Glutamatergic neuron (in vitro differentiated cells): ENCODE measurements around the gene CTNNA2. TPM values are rescaled to one million over a fixed set of nuclear protein-coding genes. Genes with fewer than 3 reads are reported as not detected.

Experiments
- DNase-seq: peaks from one replicate; pipeline ENCODE4 v3.0.0; 2022
- H3K27ac Mint-ChIP-seq: one replicate; pipeline ENCODE4 v1.8.0; 2020; ENCODE audit warnings: mild to moderate bottlenecking, mixed read lengths, inconsistent platforms; ENCODE audit not compliant: unreplicated experiment
- H3K27me3 Mint-ChIP-seq: one replicate; pipeline ENCODE4 v1.8.0; 2020; ENCODE audit warnings: mild to moderate bottlenecking, moderate library complexity, mixed read lengths, inconsistent platforms; ENCODE audit not compliant: unreplicated experiment
- H3K36me3 Mint-ChIP-seq: one replicate; pipeline ENCODE4 v1.8.0; 2020; ENCODE audit warnings: mild to moderate bottlenecking, mixed read lengths, inconsistent platforms; ENCODE audit not compliant: unreplicated experiment
- H3K4me1 Mint-ChIP-seq: one replicate; pipeline ENCODE4 v1.8.0; 2020; ENCODE audit warnings: mild to moderate bottlenecking, low read depth, mixed read lengths, inconsistent platforms; ENCODE audit not compliant: unreplicated experiment
- H3K4me3 Mint-ChIP-seq: one replicate; pipeline ENCODE4 v1.8.0; 2020; ENCODE audit warnings: mild to moderate bottlenecking, mixed read lengths, inconsistent platforms; ENCODE audit not compliant: unreplicated experiment
- H3K9me3 Mint-ChIP-seq: one replicate; pipeline ENCODE4 v1.8.0; 2020; ENCODE audit warnings: mild to moderate bottlenecking, moderate library complexity, mixed read lengths, inconsistent platforms; ENCODE audit not compliant: unreplicated experiment
- CTCF ChIP-seq: fragments of 200-600 bp; sonication (generic); IDR thresholded peaks from one replicate; pipeline ENCODE4 v1.5.0; 2021; ENCODE audit not compliant: partially characterized antibody, unreplicated experiment
- total RNA-seq: library from RNA; stranded (reverse); fragmentation: NEBNext Ultra II Directional; extraction: Animal tissue kit (Norgen Biotek cat#: 25700); gene quantifications from one replicate; pipeline ENCODE4 v1.2.1, GENCODE V29; 2021; ENCODE audit not compliant: unreplicated experiment

Gene CTNNA2
- total RNA-seq, 1 donor from 2014 or later = 76.2 TPM

- TF ChIP-seq CTCF = no peak
- H3K27me3 Mint-ChIP-seq = no peaks in the 10 kb centered on the region
- DNase-seq = no peak
- peaks cover 5% of the 10 kb centered on the region for H3K36me3 Mint-ChIP-seq
- no peak overlapping the region for H3K4me3 Mint-ChIP-seq
- peaks cover 1% of the 10 kb centered on the region for H3K4me1 Mint-ChIP-seq
- H3K9me3 Mint-ChIP-seq = no peaks in the 10 kb centered on the region
- H3K27ac Mint-ChIP-seq = no peak overlapping the region
Measured at GRCh38 chr2:79649531-79649930, 136.7 kb downstream of the CTNNA2 start.

- Mint-ChIP-seq H3K9me3 (no peaks in the 10 kb centered on the region), H3K4me3 (no peak overlapping the region), H3K27ac (no peak overlapping the region), H3K36me3 (no peaks in the 10 kb centered on the region), H3K4me1 (peaks cover 7% of the 10 kb centered on the region), H3K27me3 (no peaks in the 10 kb centered on the region)
- DNase-seq = no peak
- no peak for TF ChIP-seq CTCF
Measured at GRCh38 chr2:79660557-79660956, 147.7 kb downstream of the CTNNA2 start.

GRCh38 chr2:79665091-79665490, 152.2 kb downstream of the CTNNA2 start:
- DNase-seq = no peak
- no peak for TF ChIP-seq CTCF
- Mint-ChIP-seq H3K27ac (no peak overlapping the region), H3K9me3 (no peaks in the 10 kb centered on the region), H3K4me3 (no peak overlapping the region), H3K27me3 (no peaks in the 10 kb centered on the region), H3K36me3 (no peaks in the 10 kb centered on the region), H3K4me1 (peaks cover 10% of the 10 kb centered on the region)

GRCh38 chr2:79666430-79666829, 153.6 kb downstream of the CTNNA2 start:
- DNase-seq = no peak
- Mint-ChIP-seq H3K9me3 (no peaks in the 10 kb centered on the region), H3K36me3 (no peaks in the 10 kb centered on the region), H3K4me3 (no peak overlapping the region), H3K27ac (no peak overlapping the region), H3K27me3 (no peaks in the 10 kb centered on the region), H3K4me1 (peaks cover 15% of the 10 kb centered on the region)
- TF ChIP-seq CTCF = no peak

- Mint-ChIP-seq H3K4me3 (no peak overlapping the region), H3K27ac (no peak overlapping the region), H3K27me3 (no peaks in the 10 kb centered on the region), H3K36me3 (no peaks in the 10 kb centered on the region), H3K9me3 (no peaks in the 10 kb centered on the region), H3K4me1 (peaks cover 7% of the 10 kb centered on the region)
- DNase-seq = no peak
- TF ChIP-seq CTCF = no peak
Measured at GRCh38 chr2:79669714-79670113, 156.9 kb downstream of the CTNNA2 start.
